Choroid plexus epithelial cell (primary cell): Measurements from ENCODE around the gene FARP1.

ENCODE experiments used
- DNase-seq: peaks from one replicate; pipeline ENCODE4 v3.0.0-alpha.2; 2010; ENCODE audit warnings: low read depth
- H3K4me3 ChIP-seq: 2 replicates; pipeline ENCODE4 v1.5.1; 2011; ENCODE audit warnings: low read depth, mild to moderate bottlenecking, control low read depth, low read length, moderate library complexity
- CTCF ChIP-seq: conservative IDR thresholded peaks from 2 replicates; pipeline ENCODE4 v1.5.1; 2011; ENCODE audit warnings: low read depth, mild to moderate bottlenecking, control low read depth, inconsistent platforms, low read length, moderate library complexity

FARP1 gene

DNA sequence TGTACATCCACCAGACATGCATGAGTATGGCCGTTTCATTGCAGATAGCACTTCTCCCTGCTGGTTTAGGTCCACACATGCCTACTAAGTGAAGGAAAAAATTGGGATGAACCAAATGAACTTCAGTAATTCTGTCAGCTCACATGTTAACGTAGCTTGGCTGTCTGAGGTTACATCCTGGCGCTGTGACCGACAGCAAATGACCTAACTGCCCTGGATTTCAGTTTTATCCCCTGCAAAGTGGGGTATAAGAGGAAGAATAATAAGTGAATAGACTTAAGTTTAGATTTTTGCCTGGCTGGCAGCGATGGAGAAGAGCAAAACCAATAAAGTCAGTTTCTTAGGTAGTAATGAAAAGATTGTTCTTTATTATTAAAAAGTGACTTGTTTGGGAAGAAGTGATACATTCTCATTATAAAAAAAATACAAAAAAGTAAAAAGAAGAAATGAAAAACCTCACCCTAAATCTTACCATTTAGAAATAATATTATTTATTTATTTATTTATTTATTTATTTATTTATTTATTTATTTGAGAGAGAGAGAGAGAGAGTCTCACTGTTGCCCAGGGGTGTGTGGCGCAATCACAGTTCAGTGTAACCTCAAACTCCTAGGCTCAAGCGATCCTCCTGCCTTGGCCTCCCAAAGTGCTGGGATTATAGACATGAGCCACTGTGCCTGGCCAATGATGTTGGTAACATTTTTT lies 38.4 kb downstream of the FARP1 start:
- TF ChIP-seq CTCF = no peak
- DNase-seq = no peak
- H3K4me3 ChIP-seq = no peak overlapping the region

GRCh38 chr13:98182153-98182552 lies 39.3 kb downstream of the FARP1 start:
- H3K4me3 ChIP-seq = no peak overlapping the region
- no peak for DNase-seq
- no peak for TF ChIP-seq CTCF

GRCh38 chr13:98182589-98182988 lies 39.7 kb downstream of the FARP1 start:
- TF ChIP-seq CTCF = no peak
- no peak for DNase-seq

DNA sequence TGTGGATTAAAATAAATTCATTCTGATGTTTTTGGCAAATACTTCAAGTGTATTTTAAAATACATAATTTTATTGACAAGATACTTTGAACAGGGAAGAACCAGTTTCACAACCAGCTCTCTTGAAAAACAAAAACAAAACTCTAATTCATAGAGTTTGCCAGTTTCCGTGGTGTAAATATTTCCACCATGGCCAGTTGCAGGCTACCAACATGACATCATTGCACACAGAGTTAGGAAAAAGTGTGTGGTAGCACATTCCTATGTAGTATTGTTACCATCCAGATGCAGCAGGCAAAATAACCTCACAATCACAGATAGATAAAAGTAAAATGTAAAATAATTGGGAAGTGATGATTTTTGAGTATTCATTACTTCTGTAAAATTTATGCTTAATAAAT lies 41.9 kb downstream of the FARP1 start:
- H3K4me3 ChIP-seq = no peak overlapping the region
- peak; percentile 75 for DNase-seq
- TF ChIP-seq CTCF = no peak

More at GRCh38 chr13:98182589-98182988, 39.7 kb downstream of the FARP1 start:
- no peak overlapping the region for H3K4me3 ChIP-seq

GRCh38 chr13:98187155-98187964 lies 44.5 kb downstream of the FARP1 start:
- TF ChIP-seq CTCF = no peak
- no peak overlapping the region for H3K4me3 ChIP-seq
- no peak for DNase-seq

GRCh38 chr13:98187965-98188261 lies 45.0 kb downstream of the FARP1 start:
- no peak for DNase-seq
- TF ChIP-seq CTCF = no peak
- H3K4me3 ChIP-seq = no peak overlapping the region
